AG09309 (cell line): ENCODE measurements around the gene GNAS.

ENCODE experiments used
- DNase-seq: peaks from one replicate; pipeline ENCODE4 v3.0.0-alpha.2; 2010; ENCODE audit warnings: low read depth
- H3K4me3 ChIP-seq: 2 replicates; pipeline ENCODE4 v1.5.1; 2011; ENCODE audit warnings: mild to moderate bottlenecking, low read depth, low read length, moderate library complexity; ENCODE audit not compliant: control insufficient read depth
- CTCF ChIP-seq: IDR thresholded peaks from 2 replicates; pipeline ENCODE4 v1.5.1; 2011; ENCODE audit warnings: mild to moderate bottlenecking, low read depth, low read length, inconsistent platforms; ENCODE audit not compliant: insufficient read depth, control insufficient read depth; ENCODE audit errors: missing control alignments

GNAS gene

GRCh38 chr20:58851221-58851968 is 1.1 kb upstream of the GNAS start:
- no peak for TF ChIP-seq CTCF
- DNase-seq = no peak
- peak overlapping the region; percentile 80 for H3K4me3 ChIP-seq

- no peak for DNase-seq
- H3K4me3 ChIP-seq = peak overlapping the region; percentile 80
- no peak for TF ChIP-seq CTCF
Measured at GRCh38 chr20:58851969-58852458, 502 bp upstream of the GNAS start.

GRCh38 chr20:58853466-58853865 is 950 bp downstream of the GNAS start:
- H3K4me3 ChIP-seq = no peak overlapping the region
- DNase-seq = no peak
- TF ChIP-seq CTCF = no peak

GRCh38 chr20:58853976-58854637 is 1.6 kb downstream of the GNAS start:
- TF ChIP-seq CTCF = no peak
- no peak for DNase-seq
- H3K4me3 ChIP-seq = no peak overlapping the region

GRCh38 chr20:58854638-58855471 is 2.3 kb downstream of the GNAS start:
- peak overlapping the region; percentile 18 for H3K4me3 ChIP-seq
- no peak for TF ChIP-seq CTCF
- no peak for DNase-seq
